ENCODE measurements around the gene TYROBP.
"Not testable (repeated sequence)": the region's sequence is repeated elsewhere in the genome, so short reads cannot be mapped to it uniquely, and the experiment has no call there.

Gene TYROBP

DNA sequence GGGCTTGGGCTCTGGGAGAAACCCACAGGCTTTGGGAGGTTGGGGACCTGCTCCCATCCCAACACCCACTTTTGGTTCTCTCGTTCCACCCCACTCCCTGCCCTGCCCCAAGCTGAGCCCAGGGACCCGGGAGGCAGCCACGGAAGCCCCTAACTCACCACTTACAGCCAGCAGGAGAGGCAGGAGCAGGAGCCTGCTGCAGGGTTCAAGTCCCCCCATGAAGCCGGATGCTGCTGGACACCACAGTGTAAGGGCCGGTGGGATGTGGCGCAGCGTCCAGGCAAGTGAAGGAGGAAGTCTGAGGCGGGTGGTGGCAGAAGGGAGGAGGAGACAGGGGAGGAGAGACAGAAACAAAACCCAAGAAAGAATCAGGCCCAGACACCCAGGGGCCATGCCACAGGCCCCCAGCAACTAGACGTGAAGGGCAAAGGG, at the start of gene TYROBP:
TYROBP (minus strand) TSS at position 286 of the 432 bp plus-strand sequence; CDS start at position 219, 67 bp downstream.
- DNase-seq: no peak

DNA sequence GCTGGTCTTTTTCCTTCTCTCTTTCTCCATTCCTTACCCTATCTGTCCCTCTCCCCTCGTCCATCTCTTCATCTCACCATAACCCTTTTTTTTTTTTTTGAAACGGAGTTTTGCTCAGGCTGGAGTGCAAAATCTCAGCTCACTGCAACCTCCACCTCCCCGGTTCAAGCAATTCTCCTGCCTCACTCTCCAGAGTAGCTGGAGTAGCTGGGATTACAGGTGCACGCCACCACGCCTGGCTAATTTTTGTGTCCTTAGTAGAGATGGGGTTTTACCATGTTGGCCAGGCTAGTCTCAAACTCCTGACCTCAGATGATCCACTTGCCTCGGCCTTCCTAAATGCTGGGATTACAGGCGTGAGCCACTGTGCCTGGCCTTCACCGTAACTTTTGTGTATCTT, 49.3 kb upstream of the TYROBP start:
- not testable (repeated sequence) for DNase-seq

DNA sequence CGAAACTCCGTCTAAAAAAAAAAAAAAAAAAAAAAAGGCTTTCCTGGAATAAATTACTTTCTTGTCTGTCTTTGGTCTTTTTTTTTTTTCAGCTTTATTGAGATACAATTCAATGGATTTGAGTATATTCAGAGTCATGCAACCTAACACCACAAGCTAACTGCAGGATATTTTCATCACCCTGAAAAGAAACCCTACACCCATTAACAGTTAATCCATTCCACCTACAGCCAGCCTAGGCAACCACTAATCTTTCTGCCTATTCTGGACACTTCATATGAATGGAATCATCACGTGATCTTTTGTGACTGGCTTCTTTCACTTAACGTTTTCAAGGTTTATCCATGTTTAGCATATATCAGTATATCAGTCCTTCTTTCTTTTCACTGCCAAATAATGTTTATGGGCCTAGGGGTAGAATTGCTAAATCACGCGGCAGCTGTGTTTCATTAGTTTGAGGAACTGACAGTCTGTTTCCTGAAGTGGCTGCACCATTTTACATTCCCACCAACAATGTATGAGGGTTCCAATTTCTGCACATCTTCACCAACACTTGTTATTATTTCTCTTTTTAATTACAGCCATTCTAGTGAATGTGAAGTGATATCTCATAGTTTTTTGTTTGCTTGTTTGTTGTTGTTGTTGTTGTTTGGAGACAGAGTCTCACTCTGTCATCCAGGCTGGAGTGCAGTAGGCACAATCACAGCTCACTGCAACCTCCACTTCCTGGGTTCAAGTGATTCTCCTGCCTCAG, 48.0 kb upstream of the TYROBP start:
- DNase-seq: no peak

DNA sequence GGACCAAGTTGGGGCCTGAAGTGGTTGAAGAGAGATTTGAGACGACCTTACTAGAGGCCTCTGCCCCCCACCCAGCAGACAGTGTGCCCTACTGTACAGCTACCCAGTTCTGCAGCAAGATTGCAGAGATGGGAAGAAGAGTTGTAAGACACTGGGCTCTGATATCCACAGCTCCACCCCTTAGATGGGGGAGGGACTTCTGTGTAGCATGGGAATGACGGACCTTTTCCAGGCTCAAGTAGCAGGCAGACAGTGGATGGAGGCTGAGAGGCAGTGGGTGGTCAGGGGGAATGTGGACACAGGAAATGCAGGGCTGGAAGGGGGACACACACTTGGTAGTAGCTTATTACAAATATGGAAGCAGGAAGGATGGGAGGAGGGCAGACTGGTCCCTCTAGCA, 41.0 kb upstream of the TYROBP start:
- no peak for DNase-seq

DNA sequence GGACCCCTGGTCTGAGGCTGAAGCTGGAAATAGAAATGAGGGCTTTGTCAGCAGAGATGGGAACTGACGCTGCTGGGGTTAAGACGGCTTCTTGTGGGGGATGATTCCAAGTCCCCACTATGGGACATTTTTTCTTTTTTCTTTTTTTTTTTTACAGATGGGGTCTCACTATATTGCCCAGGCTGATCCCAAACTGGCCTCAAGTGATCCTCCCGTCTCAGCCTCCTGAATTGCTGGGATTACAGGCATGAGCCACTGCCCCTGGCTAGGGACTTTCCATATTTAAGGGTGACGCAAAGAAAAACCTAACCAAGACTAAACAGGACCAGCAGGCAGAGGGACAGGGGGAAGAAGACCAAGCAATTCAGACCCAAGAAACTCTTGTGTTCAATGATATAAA, 38.1 kb upstream of the TYROBP start:
- no peak for DNase-seq

DNA sequence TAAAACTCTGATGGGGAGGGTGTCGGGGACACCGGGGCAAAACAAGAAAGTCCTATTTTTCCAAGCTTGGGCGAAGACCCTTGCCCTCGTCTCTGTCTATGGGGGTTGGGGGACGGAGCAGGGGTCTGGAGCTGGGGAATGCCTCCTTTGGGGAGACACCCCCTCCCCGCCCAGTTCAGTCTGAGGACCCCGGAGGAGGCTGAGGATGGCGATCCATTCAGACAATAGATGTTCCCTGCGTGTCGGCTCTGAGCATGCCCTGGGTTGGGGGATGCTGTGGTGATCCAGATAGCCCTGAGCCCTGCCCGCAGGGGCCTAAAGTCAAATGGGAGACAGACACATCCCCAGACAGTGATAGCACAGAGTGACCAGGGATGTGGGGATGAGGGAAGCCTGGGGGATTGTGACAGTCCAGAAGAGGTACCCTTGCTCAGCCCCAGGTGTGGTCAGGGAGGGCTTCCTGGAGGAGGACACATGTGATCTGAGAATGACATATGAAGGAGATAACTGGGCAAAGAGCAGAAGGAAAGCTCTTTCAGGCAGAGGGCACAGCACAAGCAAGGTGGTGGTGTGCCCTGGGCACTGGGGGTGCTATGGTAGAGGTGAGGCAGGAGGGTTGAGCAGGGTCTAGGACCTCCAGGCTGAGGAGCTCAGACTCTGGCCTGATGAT, 37.2 kb upstream of the TYROBP start:
- no peak for DNase-seq

DNA sequence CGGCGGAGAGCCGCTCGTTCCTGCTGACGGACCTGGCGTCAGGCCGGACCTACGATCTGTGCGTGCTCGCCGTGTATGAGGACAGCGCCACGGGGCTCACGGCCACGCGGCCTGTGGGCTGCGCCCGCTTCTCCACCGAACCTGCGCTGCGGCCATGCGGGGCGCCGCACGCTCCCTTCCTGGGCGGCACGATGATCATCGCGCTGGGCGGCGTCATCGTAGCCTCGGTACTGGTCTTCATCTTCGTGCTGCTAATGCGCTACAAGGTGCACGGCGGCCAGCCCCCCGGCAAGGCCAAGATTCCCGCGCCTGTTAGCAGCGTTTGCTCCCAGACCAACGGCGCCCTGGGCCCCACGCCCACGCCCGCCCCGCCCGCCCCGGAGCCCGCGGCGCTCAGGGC, 36.5 kb upstream of the TYROBP start:
- DNase-seq: no peak

DNA sequence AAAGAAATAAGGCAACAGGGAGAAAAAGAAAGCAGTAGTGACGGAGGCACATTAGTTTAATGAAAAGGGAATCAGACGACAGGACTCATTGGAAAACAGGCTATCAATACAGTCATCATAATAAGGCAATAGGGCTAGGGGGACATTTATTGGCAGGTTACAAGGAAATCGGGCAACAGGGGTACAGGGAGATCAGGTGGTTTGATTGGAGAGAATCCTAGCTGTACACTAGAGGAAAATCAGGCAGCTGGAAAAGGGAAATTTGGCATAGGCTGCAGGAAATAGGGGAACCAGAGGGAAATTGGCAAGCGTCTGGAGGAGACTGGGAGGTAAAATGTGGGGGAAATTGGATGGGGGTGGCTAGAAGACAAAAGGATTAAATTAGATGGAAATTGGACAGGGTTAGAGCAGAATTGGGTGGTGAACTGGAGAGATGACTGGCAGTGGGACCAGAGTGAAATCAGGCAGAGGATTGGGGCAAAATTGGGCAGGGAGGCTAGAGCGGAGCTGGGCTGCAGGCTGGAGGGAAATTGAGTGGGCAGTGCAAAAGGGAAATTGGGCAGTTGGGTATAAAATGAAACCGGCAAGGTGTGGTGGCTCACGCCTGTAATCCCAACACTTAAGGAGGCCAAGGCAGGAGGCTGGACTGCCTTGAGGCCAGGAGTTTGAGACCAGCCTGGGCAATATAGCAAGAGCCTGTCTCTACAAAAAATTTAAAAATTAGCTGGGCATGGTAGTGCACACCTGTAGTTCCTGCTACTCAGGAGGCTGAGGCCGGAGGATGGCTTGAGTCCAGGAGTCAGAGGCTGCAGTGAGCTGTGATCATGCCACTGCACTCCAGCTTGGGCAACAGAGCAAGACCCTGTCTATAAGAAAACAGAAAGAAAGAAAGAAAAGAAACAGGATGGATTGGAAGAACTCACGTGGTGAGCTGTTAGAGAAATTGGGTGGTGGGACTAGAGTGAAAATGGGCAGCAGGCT, 35.5 kb upstream of the TYROBP start:
- DNase-seq: no peak

DNA sequence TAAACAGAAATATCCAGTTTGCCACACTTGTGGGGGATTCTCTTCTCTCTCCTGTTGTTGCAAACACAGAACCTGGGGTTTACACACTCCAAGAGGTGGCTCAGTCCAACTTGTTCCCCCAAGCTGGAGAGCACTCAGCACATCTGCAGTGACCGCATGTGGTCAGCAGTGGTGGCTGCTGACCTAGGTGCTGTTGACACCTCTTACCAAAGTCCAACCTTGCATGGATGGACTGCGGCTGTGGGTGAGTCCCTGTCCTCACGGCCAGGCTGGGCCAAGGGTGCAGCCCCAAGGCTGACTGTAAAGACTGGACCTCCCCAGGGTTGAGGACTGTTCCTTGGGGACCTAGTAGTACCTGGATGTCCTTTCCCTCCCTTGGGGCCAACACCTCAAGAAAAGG, 34.1 kb upstream of the TYROBP start:
- no peak for DNase-seq

DNA sequence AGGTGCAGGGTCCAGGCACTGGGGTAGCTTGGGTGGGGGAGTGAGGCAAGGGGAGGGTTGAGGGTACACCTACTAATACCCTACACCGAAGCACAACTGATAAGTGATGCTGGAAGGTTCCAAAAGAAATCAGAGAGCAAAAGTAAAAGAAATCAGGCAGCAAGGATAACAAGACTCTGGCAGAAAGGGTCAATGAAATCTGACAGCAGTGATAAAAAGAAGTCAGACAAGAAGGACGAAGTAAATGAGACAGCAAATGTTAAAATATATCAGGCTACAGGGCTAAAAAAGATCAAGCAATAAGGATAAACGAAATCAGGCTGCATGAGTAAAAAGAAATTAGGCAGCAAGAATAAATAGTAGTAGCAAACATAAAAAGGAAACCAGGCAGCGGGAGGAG, 32.7 kb upstream of the TYROBP start:
- no peak for DNase-seq

DNA sequence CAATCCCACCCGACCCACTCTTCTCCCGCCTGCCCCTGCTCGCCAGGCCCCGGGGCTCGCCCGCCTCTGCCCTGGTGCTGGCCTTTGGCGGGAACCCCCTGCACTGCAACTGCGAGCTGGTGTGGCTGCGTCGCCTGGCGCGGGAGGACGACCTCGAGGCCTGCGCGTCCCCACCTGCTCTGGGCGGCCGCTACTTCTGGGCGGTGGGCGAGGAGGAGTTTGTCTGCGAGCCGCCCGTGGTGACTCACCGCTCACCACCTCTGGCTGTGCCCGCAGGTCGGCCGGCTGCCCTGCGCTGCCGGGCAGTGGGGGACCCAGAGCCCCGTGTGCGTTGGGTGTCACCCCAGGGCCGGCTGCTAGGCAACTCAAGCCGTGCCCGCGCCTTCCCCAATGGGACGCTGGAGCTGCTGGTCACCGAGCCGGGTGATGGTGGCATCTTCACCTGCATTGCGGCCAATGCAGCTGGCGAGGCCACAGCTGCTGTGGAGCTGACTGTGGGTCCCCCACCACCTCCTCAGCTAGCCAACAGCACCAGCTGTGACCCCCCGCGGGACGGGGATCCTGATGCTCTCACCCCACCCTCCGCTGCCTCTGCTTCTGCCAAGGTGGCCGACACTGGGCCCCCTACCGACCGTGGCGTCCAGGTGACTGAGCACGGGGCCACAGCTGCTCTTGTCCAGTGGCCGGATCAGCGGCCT, 32.1 kb upstream of the TYROBP start:
- no peak for DNase-seq

DNA sequence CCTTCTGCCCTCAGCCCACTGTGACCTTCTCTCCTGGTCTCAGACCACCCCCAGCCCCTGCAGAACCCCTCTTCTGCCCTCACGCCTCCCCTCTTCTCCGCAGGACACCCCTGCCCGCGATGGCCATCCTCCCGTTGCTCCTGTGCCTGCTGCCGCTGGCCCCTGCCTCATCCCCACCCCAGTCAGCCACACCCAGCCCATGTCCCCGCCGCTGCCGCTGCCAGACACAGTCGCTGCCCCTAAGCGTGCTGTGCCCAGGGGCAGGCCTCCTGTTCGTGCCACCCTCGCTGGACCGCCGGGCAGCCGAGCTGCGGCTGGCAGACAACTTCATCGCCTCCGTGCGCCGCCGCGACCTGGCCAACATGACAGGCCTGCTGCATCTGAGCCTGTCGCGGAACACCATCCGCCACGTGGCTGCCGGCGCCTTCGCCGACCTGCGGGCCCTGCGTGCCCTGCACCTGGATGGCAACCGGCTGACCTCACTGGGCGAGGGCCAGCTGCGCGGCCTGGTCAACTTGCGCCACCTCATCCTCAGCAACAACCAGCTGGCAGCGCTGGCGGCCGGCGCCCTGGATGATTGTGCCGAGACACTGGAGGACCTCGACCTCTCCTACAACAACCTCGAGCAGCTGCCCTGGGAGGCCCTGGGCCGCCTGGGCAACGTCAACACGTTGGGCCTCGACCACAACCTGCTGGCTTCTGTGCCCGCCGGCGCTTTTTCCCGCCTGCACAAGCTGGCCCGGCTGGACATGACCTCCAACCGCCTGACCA, 31.4 kb upstream of the TYROBP start:
- no peak for DNase-seq

DNA sequence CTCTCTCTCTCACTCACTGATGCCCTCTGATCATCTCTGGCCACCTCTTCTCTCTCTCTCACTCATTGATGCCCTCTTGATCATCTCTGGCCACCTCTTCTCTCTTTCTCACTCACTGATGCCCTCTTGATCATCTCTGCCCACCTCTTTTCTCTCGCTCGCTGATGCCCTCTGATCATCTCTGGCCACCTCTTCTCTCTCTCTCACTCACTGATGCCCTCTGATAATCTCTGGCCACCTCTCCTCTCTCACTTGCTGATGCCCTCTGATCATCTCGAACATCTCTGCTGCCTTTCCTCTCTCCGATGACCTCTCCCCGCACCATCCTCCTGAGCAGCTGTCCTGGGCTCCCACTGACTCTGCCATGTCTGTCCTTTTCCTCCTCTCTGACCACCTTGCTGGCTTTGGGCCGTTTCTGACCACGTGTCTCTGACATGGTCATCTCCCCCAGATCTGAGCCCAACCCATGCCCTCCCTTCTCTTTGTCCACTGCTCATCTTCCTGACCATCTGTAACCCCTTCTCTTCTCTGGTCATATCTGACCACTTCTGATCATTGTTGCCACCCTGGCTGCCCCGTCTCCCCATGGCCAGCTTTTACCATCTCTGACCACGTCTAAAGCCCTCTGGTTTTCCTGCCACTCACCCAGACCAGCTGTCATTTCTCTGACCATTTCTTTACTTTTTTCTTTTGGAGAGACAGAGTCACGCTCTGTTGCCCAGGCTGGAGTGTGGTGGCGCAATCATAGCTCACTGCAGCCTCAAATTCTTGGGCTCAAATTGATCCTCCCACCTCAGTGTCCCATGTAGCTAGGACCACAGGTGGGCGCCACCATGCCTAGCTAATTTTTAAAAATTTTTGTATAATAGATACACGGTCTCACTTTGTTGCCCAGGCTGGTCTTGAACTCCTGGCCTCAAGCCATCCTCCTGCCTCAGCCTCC, 30.5 kb upstream of the TYROBP start:
- DNase-seq: no peak

DNA sequence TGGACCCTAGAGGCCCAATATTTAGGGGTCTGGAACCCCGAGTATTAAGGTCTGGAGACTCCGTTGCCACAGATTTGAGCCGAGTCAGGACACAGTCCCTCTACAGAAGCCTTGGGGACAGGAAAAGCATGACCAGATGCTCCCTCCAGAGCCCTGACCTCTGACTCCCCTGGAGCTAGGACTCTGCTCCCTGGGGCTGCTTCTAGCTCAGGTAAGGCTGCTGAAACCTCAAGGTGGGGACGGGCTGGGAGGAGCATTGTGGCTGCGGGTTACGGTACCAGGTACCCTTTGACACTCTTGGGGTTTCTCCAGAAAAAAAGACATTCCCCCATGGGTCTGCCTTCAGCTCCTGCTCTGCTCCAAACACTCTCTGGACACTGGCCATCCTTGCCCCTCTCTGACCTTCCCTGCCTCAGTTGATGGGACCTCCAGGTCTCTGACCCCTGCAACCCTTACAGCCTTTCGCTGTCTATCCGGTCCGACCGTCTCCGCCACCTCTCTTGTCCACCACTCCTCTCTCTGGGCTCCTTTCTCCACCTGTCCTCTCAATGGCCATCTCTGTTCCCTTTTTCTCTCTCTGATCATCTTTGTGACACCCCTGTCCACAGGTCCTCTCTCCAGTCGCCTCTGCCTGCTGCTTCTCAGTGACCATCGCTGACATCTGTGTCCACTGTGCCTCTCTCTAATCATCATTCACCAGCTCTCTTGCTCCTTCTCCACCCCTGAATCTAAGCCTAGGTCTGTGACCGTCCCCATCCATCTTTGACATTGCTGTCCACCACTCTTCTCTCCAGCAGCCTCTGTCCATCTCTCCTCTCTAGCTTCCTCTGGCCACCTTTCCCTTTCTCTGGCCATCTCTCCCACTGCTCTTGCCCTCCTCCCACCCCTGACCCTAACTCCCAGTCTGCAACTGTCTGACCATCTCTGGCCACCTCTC, 29.5 kb upstream of the TYROBP start:
- no peak for DNase-seq

DNA sequence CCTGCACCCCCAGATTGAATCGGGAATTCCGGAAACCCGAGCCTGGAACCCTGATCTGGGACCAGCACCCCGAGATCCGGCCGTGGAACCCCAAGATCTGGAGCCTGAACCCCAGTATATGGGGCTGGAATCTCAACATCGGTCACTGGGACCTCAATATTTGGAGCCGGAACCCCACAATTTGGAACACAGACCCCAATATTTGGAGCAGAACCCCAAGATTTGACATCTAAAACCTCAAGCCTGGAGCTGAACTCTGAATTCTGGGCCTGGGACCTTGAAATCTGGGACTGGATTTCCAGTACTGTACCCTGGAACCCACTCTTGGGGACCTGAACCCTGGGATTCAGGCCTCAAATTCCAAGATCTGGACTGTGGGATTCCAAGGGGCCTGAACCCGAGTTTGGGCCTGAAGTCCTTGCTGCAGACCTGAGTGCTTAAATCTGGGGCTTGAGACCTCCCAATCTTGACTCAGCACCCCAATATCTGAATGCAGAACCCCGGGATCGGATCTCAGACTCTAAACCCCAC, 28.7 kb upstream of the TYROBP start:
- no peak for DNase-seq

DNA sequence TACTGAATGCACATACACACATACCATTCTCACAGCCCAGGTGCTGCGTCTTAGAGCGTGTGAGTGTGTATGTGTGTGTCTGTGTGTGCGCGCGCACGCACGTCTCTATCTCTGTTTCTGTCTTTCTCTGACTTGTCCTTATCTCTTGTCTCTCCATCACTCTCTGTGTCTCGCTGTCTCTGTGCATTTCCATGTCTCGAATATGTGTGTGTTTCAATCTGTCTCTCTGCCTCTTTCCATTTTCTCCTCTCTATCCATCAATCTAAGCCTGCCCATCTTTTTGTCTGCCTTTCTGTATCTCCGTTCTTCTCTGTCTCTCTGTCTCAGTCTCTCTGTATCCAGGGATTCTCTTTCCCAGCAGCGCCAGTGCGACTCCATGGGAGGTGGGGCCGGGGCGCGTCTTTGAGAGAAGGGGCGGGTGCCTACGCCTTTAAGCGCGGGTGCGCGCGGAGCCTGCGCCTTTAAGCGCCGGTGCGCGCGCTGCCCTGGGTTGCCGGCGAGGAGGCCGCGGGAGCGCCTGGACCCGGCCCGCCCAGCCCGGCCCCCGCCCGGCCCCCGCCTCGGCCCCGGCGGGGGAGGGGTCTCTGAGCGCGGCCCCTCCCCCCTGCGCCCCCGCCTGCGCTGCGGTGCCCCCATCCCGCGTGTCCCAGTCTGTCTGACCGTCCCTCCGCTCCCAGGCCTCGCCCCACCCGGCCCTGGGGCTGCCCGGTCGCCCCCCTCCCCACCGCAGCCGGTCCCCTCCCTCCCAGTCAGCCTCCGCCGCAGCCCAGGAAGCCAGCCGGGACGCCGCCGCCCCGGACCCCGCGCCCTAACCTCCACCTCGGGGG, 28.0 kb upstream of the TYROBP start, which contains the start of gene LRFN3:
LRFN3 (plus strand) TSS at position 464 of the 827 bp plus-strand sequence. CDS start 3,052 bp downstream, outside the sequence.
- peak; percentile 83 for DNase-seq

DNA sequence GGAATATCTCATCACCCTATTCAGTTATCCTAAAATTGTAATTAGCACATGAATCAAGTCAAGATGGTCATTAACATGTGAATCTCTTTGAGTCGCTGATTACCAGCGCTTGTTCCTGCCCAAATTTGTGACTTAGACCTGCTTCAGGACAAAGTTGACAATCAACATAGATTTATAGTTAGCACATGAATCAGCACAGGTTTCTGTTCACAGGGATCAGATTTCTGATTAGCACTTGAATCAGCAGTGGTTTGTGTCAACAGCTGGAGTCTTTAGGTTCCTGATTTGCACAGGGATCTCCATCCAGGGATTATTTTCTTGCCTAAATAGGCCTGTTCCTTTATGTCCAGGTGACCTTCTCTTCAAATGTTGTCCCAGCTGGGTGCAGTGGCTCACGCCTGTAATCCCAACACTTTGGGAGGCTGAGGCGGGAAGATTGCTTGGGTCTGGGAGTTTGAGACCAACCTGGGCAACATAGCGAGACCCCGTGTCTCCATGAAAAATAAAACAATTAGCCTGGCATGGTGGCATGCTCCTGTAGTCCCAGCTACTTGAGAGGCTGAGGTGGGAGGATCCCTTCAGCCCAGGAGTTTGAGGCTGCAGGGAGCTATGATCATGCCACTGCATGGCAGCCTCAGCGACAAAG, 24.3 kb upstream of the TYROBP start:
- no peak for DNase-seq

DNA sequence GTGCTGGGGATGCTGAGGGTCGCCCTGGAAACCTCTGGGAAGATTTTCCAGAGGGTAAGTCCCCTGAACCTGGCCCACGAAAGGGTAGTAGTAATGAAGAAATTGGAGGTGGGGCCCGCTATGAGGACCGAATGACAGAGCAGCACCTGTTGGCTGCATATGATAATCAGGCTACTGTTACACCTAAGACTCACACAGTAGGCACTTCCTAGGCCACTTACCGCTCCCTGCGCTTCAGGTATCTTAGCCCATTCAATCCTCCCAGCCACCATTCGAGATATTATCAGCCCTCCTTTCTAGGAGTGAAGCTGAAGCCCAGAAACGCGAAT, 23.7 kb upstream of the TYROBP start:
- DNase-seq: no peak
